Activated CD8-positive, alpha-beta memory T cell treated with anti-CD3 and anti-CD28 coated beads for 1 hour (primary cell): ENCODE measurements around the gene OR51A7.
"Not testable (repeated sequence)": the region's sequence is repeated elsewhere in the genome, so short reads cannot be mapped to it uniquely, and the experiment has no call there.

Experiments
- DNase-seq, 2 donors: peaks; one replicate each; pipeline ENCODE4 v3.0.0-alpha.2; 2020; ENCODE audit warnings: low read depth in 1 of 2; ENCODE audit errors: extremely low read depth in 1 of 2

The OR51A7 gene

GRCh38 chr11:4903484-4903883, at the start of gene OR51A7:
Gene OR51A7 (plus strand): TSS chr11:4903783. CDS start chr11:4907370, 3,587 bp downstream.
- no peak for DNase-seq

- DNase-seq = not testable (repeated sequence)
Observed at GRCh38 chr11:4854286-4854685, 49.3 kb upstream of the OR51A7 start.

- DNase-seq = no peak
Observed at GRCh38 chr11:4862447-4863236, 40.9 kb upstream of the OR51A7 start.

GRCh38 chr11:4863876-4864275, 39.7 kb upstream of the OR51A7 start:
- no peak for DNase-seq

- DNase-seq = no peak
Observed at GRCh38 chr11:4865855-4866254, 37.7 kb upstream of the OR51A7 start.

GRCh38 chr11:4881188-4881587, 22.4 kb upstream of the OR51A7 start:
- DNase-seq = no peak

GRCh38 chr11:4881860-4882500, 21.6 kb upstream of the OR51A7 start, which contains the start of gene OR51T1:
Gene OR51T1 (plus strand): TSS chr11:4881900. CDS start chr11:4881900, 0 bp downstream.
- DNase-seq = no peak

GRCh38 chr11:4882543-4882942, 21.0 kb upstream of the OR51A7 start:
- DNase-seq = no peak

GRCh38 chr11:4884361-4884760, 19.2 kb upstream of the OR51A7 start:
- DNase-seq = no peak

- no peak for DNase-seq
Observed at GRCh38 chr11:4886186-4886585, 17.4 kb upstream of the OR51A7 start.

- DNase-seq = no peak
Observed at GRCh38 chr11:4887591-4887990, 16.0 kb upstream of the OR51A7 start.

- no peak for DNase-seq
Observed at GRCh38 chr11:4890279-4890678, 13.3 kb upstream of the OR51A7 start.

- DNase-seq = no peak
Observed at GRCh38 chr11:4891996-4892640, 11.5 kb upstream of the OR51A7 start.

GRCh38 chr11:4916581-4916980, 13.0 kb downstream of the OR51A7 start:
- no peak for DNase-seq

- DNase-seq = no peak
Observed at GRCh38 chr11:4919250-4919649, 15.7 kb downstream of the OR51A7 start, which contains the start of gene OR51G2. Gene OR51G2 (minus strand): TSS chr11:4919350. CDS start chr11:4915663, 3,687 bp downstream.

- no peak for DNase-seq
Observed at GRCh38 chr11:4921796-4922195, 18.2 kb downstream of the OR51A7 start.

GRCh38 chr11:4922304-4922703, 18.7 kb downstream of the OR51A7 start:
- no peak for DNase-seq

- no peak for DNase-seq
Observed at GRCh38 chr11:4924239-4924638, 20.7 kb downstream of the OR51A7 start, which contains the start of gene OR51G1. Gene OR51G1 (minus strand): TSS chr11:4924339. CDS start chr11:4924339, 0 bp downstream.

GRCh38 chr11:4926608-4927007, 23.0 kb downstream of the OR51A7 start:
- no peak for DNase-seq

- DNase-seq = no peak
Observed at GRCh38 chr11:4932751-4933150, 29.2 kb downstream of the OR51A7 start.

GRCh38 chr11:4936745-4937144, 33.2 kb downstream of the OR51A7 start:
- no peak for DNase-seq

- no peak for DNase-seq
Observed at GRCh38 chr11:4947505-4947904, 43.9 kb downstream of the OR51A7 start, which contains the start of gene OR51A4. Gene OR51A4 (minus strand): TSS chr11:4947605. CDS start chr11:4947100, 505 bp downstream.
